CD4-positive, alpha-beta T cell (primary cell): Measurements from ENCODE around the gene MED8. TPM values are rescaled to one million over a fixed set of nuclear protein-coding genes. Genes with fewer than 3 reads are reported as not detected.

Experiments used
- ATAC-seq: fragments of 200-7000 bp; cut with Tn5 transposase; one replicate; pipeline ENCODE4 v1.10.0; 2022; ENCODE audit warnings: mild to moderate bottlenecking; ENCODE audit not compliant: poor library complexity
- CTCF ChIA-PET: fragments of 350-600 bp; sonication (Branson Sonifier 250); formaldehyde crosslinking; loops from one replicate; lab custom pipeline; 2021; ENCODE audit warnings: antibody characterized with exemption, inconsistent platforms; lab: Charles Lee
- POLR2A ChIA-PET: fragments of 350-600 bp; sonication (Branson Sonifier 250); formaldehyde crosslinking; loops from one replicate; lab custom pipeline; 2021; ENCODE audit warnings: antibody characterized with exemption, inconsistent platforms; lab: Charles Lee
- DNase-seq, 14 experiments: peaks; one replicate each; pipeline ENCODE4 v3.0.0-alpha.2; 2013 to 2020; ENCODE audit warnings: mixed read lengths in 2 of 14
- H3K27ac ChIP-seq, 2 donors: one replicate each; pipeline versions ENCODE4 v1.5.1 to v1.7.0; 2013; ENCODE audit warnings: low read length in 2 of 2, low read depth in 1 of 2, mild to moderate bottlenecking in 1 of 2
- H3K27me3 ChIP-seq, 2 experiments: 1 replicate in 1 of 2; 2 replicates in 1 of 2; pipeline versions ENCODE4 v1.6.1 to v1.7.0; 2013; ENCODE audit warnings: low read length in 2 of 2, control low read depth in 1 of 2, mild to moderate bottlenecking in 1 of 2, moderate library complexity in 1 of 2; ENCODE audit not compliant: insufficient read depth in 2 of 2, control insufficient read depth in 1 of 2
- H3K36me3 ChIP-seq: one replicate; pipeline ENCODE4 v1.6.1; 2013; ENCODE audit warnings: low read length, control low read depth; ENCODE audit not compliant: insufficient read depth
- H3K4me1 ChIP-seq: one replicate; pipeline ENCODE4 v1.6.1; 2013; ENCODE audit warnings: low read length, control low read depth; ENCODE audit not compliant: insufficient read depth
- H3K4me3 ChIP-seq: one replicate; pipeline ENCODE4 v1.5.1; 2013; ENCODE audit warnings: mild to moderate bottlenecking, low read length, moderate library complexity
- H3K9me3 ChIP-seq, 2 experiments: 1 replicate in 1 of 2; 2 replicates in 1 of 2; pipeline versions ENCODE4 v1.6.1 to v1.7.0; 2013; ENCODE audit warnings: low read length in 2 of 2, mild to moderate bottlenecking in 2 of 2, control low read depth in 1 of 2, moderate library complexity in 1 of 2; ENCODE audit not compliant: control insufficient read depth in 1 of 2, insufficient read depth in 1 of 2
- H3K27ac Mint-ChIP-seq: one replicate; pipeline ENCODE4 v1.8.0; 2020; ENCODE audit warnings: mixed read lengths
- H3K27me3 Mint-ChIP-seq: one replicate; pipeline ENCODE4 v1.8.0; 2021; ENCODE audit warnings: mixed read lengths
- H3K36me3 Mint-ChIP-seq: one replicate; pipeline ENCODE4 v1.8.0; 2021; ENCODE audit warnings: low read depth, mixed read lengths
- H3K4me1 Mint-ChIP-seq: one replicate; pipeline ENCODE4 v1.8.0; 2021; ENCODE audit warnings: low read depth, mixed read lengths
- H3K4me3 Mint-ChIP-seq: one replicate; pipeline ENCODE4 v1.8.0; 2020; ENCODE audit warnings: mild to moderate bottlenecking, mixed read lengths
- H3K9me3 Mint-ChIP-seq: one replicate; pipeline ENCODE4 v1.8.0; 2020; ENCODE audit warnings: mixed read lengths
- CTCF ChIP-seq: fragments of 200-600 bp; IDR thresholded peaks from one replicate; pipeline ENCODE4 v1.8.0; 2022; ENCODE audit warnings: antibody characterized with exemption, mild to moderate bottlenecking
- intact Hi-C, 2 experiments: fragments of 100-400 bp; cut with DNase I in 1 of 2; cut with micrococcal nuclease in 1 of 2; formaldehyde crosslinking; loops; one replicate each; pipeline versions ENCODE4 v1.15.1 to v1.9.0; 2023 to 2025; cut with DNase I, micrococcal nuclease
- total RNA-seq, 174 experiments: library from RNA in 2 of 174; stranded (reverse) in 2 of 174; gene quantifications; one replicate each; pipeline ENCODE4 v1.2.3 and lab custom pipeline; 2021 to 2026

The MED8 gene
- total RNA-seq, 2 experiments from 2014 or later, result 14.8 to 17.6 TPM

GRCh38 chr1:43339584-43340232 is 49.9 kb downstream of the MED8 start:
- no peak for ATAC-seq
- H3K4me3 Mint-ChIP-seq, result no peak overlapping the region
- Histone ChIP-seq H3K36me3 (no peaks in the 10 kb centered on the region), H3K4me1 (no peaks in the 10 kb centered on the region), H3K4me3 (no peak overlapping the region), H3K9me3 (no peaks in the 10 kb centered on the region), H3K27me3 (no peaks in the 10 kb centered on the region), H3K27ac (no peak overlapping the region)
- H3K27ac Mint-ChIP-seq, result no peak overlapping the region
- DNase-seq, result no peak
- no peaks in the 10 kb centered on the region for H3K36me3 Mint-ChIP-seq
- CTCF ChIA-PET, result no interaction called here
- no peaks in the 10 kb centered on the region for H3K27me3 Mint-ChIP-seq
- H3K9me3 Mint-ChIP-seq, result no peaks in the 10 kb centered on the region
- intact Hi-C loops, result no loop called here
- TF ChIP-seq CTCF, result no peak
- POLR2A ChIA-PET, result no interaction called here
- H3K4me1 Mint-ChIP-seq, result no peaks in the 10 kb centered on the region

- ATAC-seq (no peak), DNase-seq (no peak)
- H3K27ac Mint-ChIP-seq, result no peak overlapping the region
- no peak for TF ChIP-seq CTCF
- intact Hi-C loops, result no loop called here
- H3K4me1 ChIP-seq, result no peaks in the 10 kb centered on the region
- no peaks in the 10 kb centered on the region for H3K9me3 Mint-ChIP-seq
- H3K9me3 ChIP-seq, result no peaks in the 10 kb centered on the region
- no peaks in the 10 kb centered on the region for H3K36me3 ChIP-seq
- H3K27ac ChIP-seq, result no peak overlapping the region
- no peaks in the 10 kb centered on the region for H3K27me3 Mint-ChIP-seq
- H3K4me3 Mint-ChIP-seq, result no peak overlapping the region
- H3K4me1 Mint-ChIP-seq, result no peaks in the 10 kb centered on the region
- no peak overlapping the region for H3K4me3 ChIP-seq
- H3K36me3 Mint-ChIP-seq, result no peaks in the 10 kb centered on the region
- no peaks in the 10 kb centered on the region for H3K27me3 ChIP-seq
- ChIA-PET POLR2A (interaction anchor here (1.1 kb wide), 1 partner anchor 9 kb away, joined by 3 read pairs; no protein-coding TSS in a partner anchor), CTCF (no interaction called here)
Observed at GRCh38 chr1:43338001-43338400, 51.6 kb downstream of the MED8 start.

GRCh38 chr1:43337588-43337987 is 52.0 kb downstream of the MED8 start, which contains the start of gene MPL:
Gene MPL, plus strand, starts transcription at chr1:43337818. Its CDS starts 31 bp downstream, at chr1:43337849.
- H3K36me3 ChIP-seq, result no peaks in the 10 kb centered on the region
- Mint-ChIP-seq H3K9me3 (no peaks in the 10 kb centered on the region), H3K36me3 (no peaks in the 10 kb centered on the region), H3K4me1 (no peaks in the 10 kb centered on the region), H3K4me3 (no peak within 1 kb of the TSS), H3K27ac (no peak within 1 kb of the TSS), H3K27me3 (no peaks in the 10 kb centered on the region)
- H3K4me1 ChIP-seq, result no peaks in the 10 kb centered on the region
- no peak within 1 kb of the TSS for H3K4me3 ChIP-seq
- intact Hi-C loops, result no loop called here
- no peaks in the 10 kb centered on the region for H3K9me3 ChIP-seq
- no peak for TF ChIP-seq CTCF
- DNase-seq (no peak), ATAC-seq (no peak)
- ChIA-PET POLR2A (interaction anchor here (1.1 kb wide), 1 partner anchor 10 kb away, joined by 3 read pairs; no protein-coding TSS in a partner anchor), CTCF (no interaction called here)
- H3K27ac ChIP-seq, result no peak within 1 kb of the TSS
- H3K27me3 ChIP-seq, result no peaks in the 10 kb centered on the region
